ENCODE data around the gene SCFD2. TPM values are rescaled to one million over a fixed set of nuclear protein-coding genes. Genes with fewer than 3 reads are reported as not detected.

SCFD2 gene
- total and polyA plus RNA-seq, 4 donors = 4.3 to 28.8 (median 7.4) TPM

GRCh38 chr4:52883707-52884669 is 481.9 kb downstream of the SCFD2 start:
- Histone ChIP-seq H3K4me1 (ENCODE audit: control insufficient read depth in 4 of 4, insufficient read depth in 4 of 4, low read length in 3 of 4) (no peaks in the 10 kb centered on the region), H3K27me3 (ENCODE audit: control insufficient read depth in 4 of 4, insufficient read depth in 4 of 4, low read length in 3 of 4) (no peaks in the 10 kb centered on the region), H3K27ac (ENCODE audit: low read depth in 1 of 2, low read length in 2 of 2) (no peak overlapping the region), H3K9me3 (ENCODE audit: control insufficient read depth in 4 of 4, low read length in 3 of 4) (peaks cover 0 to 2% (median 0%) of the 10 kb centered on the region in 4 donors), H3K36me3 (ENCODE audit: control insufficient read depth in 4 of 4, insufficient read depth in 3 of 4, low read depth in 1 of 4, low read length in 3 of 4) (peaks cover 0 to 2% (median under 1%) of the 10 kb centered on the region in 4 donors), H3K4me3 (ENCODE audit: low read depth in 1 of 3, low read length in 3 of 3) (no peak overlapping the region), H3K9ac (ENCODE audit: low read depth in 1 of 2, low read length in 2 of 2) (no peak overlapping the region)
- WGBS = 96% methylated on average over 4 of the region's 4 CpGs
- no peak for DNase-seq (ENCODE audit: low spot score)
- TF ChIP-seq RXRA (IDR thresholded peaks at IDR 0.05) (no peak), HNF4G (IDR thresholded peaks at IDR 0.05) (no peak), CTCF (IDR thresholded peaks at IDR 0.05; ENCODE audit: low read depth, low read length, missing input control) (no peak), FOXA2 (IDR thresholded peaks at IDR 0.05) (no peak), RAD21 (IDR thresholded peaks at IDR 0.05) (no peak), EGR1 (IDR thresholded peaks at IDR 0.05; ENCODE audit: low read depth in 2 of 2) (no peak)
- TF ChIP-seq, protein P1, sequence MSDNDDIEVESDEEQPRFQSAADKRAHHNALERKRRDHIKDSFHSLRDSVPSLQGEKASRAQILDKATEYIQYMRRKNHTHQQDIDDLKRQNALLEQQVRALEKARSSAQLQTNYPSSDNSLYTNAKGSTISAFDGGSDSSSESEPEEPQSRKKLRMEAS (IDR thresholded peaks at IDR 0.05) = no peak
- TF ChIP-seq, protein P2, sequence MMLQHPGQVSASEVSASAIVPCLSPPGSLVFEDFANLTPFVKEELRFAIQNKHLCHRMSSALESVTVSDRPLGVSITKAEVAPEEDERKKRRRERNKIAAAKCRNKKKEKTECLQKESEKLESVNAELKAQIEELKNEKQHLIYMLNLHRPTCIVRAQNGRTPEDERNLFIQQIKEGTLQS (IDR thresholded peaks at IDR 0.05) = no peak

DNA sequence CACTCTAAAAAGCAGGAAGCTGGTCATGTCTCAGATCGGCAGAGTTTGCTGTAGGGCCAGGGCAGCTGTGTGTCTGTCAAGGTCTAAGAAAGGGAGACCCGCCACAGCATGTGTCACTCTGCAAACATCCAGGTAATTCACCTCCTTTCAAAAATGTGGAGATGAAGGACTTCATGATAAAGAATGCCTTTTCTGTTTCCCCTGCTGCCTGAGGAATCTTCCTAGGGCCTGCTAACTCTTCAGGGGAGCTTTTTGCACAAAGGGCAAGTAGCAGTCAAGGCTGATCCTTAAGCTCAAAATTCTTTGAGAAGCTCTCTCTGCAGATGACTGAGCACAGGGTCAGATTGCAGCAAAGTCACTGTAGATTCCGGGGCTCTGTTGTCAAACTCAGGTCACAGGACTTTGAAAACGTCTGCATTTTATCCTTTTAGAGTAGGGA is 482.7 kb downstream of the SCFD2 start:
- 87% methylated on average over 4 of the region's 4 CpGs for WGBS
- H3K27ac ChIP-seq (ENCODE audit: low read depth in 1 of 2, low read length in 2 of 2) = no peak overlapping the region
- no peak for TF ChIP-seq FOXA1 (IDR thresholded peaks at IDR 0.05)
- TF ChIP-seq FOXA2 (IDR thresholded peaks at IDR 0.05) = no peak
- TF ChIP-seq REST (IDR thresholded peaks at IDR 0.05) = no peak
- TF ChIP-seq, protein P1 (IDR thresholded peaks at IDR 0.05) = no peak
- no peak for TF ChIP-seq SP1 (IDR thresholded peaks at IDR 0.05)
- no peak for TF ChIP-seq NR2F2 (IDR thresholded peaks at IDR 0.05)
- TF ChIP-seq JUND (IDR thresholded peaks at IDR 0.05) = no peak
- TF ChIP-seq HNF4A (conservative IDR thresholded peaks at IDR 0.05) = no peak
- H3K36me3 ChIP-seq (ENCODE audit: control insufficient read depth in 4 of 4, insufficient read depth in 3 of 4, low read depth in 1 of 4, low read length in 3 of 4) = peaks cover 0 to 2% (median under 1%) of the 10 kb centered on the region in 4 donors
- H3K9me3 ChIP-seq (ENCODE audit: control insufficient read depth in 4 of 4, low read length in 3 of 4) = peaks cover 0 to 2% (median 0%) of the 10 kb centered on the region in 4 donors
- no peak for DNase-seq (ENCODE audit: low spot score)
- H3K9ac ChIP-seq (ENCODE audit: low read depth in 1 of 2, low read length in 2 of 2) = no peak overlapping the region
- no peaks in the 10 kb centered on the region for H3K27me3 ChIP-seq (ENCODE audit: control insufficient read depth in 4 of 4, insufficient read depth in 4 of 4, low read length in 3 of 4)
- no peak overlapping the region for H3K4me3 ChIP-seq (ENCODE audit: low read depth in 1 of 3, low read length in 3 of 3)
- H3K4me1 ChIP-seq (ENCODE audit: control insufficient read depth in 4 of 4, insufficient read depth in 4 of 4, low read length in 3 of 4) = no peaks in the 10 kb centered on the region
